Right atrium auricular region (tissue), 2 donors: ENCODE measurements around the gene TNFRSF6B. TPM values are rescaled to one million over a fixed set of nuclear protein-coding genes. Genes with fewer than 3 reads are reported as not detected.

ENCODE experiments used
- DNase-seq: peaks from one replicate; pipeline ENCODE4 v3.0.0-alpha.2; 2019; ENCODE audit warnings: low spot score
- H3K27ac ChIP-seq, 2 donors: fragments of 200-600 bp; sonication (generic); 1 replicate in 1 of 2; 2 replicates in 1 of 2; pipeline ENCODE4 v1.5.1; 2016 to 2019
- H3K27me3 ChIP-seq, 2 donors: fragments of 200-600 bp; sonication (generic); one replicate each; pipeline versions ENCODE4 v1.5.1 to v1.6.0; 2017 to 2019
- H3K36me3 ChIP-seq: fragments of 200-600 bp; sonication (generic); one replicate; pipeline ENCODE4 v1.5.1; 2016
- H3K4me1 ChIP-seq, 2 donors: fragments of 200-600 bp; sonication (generic); one replicate each; pipeline versions ENCODE4 v1.5.1 to v1.6.0; 2017 to 2019
- H3K4me3 ChIP-seq, 2 donors: fragments of 200-600 bp; sonication (generic); 1 replicate in 1 of 2; 2 replicates in 1 of 2; pipeline ENCODE4 v1.5.1; 2017 to 2019; ENCODE audit warnings: mild to moderate bottlenecking in 1 of 2, moderate library complexity in 1 of 2
- H3K9me3 ChIP-seq, 2 donors: fragments of 200-600 bp; sonication (generic); one replicate each; pipeline ENCODE4 v1.5.1; 2019
- CTCF ChIP-seq, 2 donors: fragments of 200-600 bp; sonication (generic); IDR thresholded peaks; one replicate each; pipeline ENCODE4 v1.5.1; 2019; ENCODE audit warnings: antibody characterized with exemption in 2 of 2
- total RNA-seq, 2 donors: library from RNA; depleted of rRNA; stranded (reverse); fragments of >200 nt; gene quantifications; one replicate each; pipeline ENCODE4 v1.1.0, GENCODE V29; 2016

The TNFRSF6B gene
- total RNA-seq, 2 donors from 2014 or later = 1.2 to 3.8 TPM

- peaks cover 23% of the 10 kb centered on the region for H3K36me3 ChIP-seq
- H3K27me3 ChIP-seq = no peaks in the 10 kb centered on the region
- no peak for DNase-seq
- H3K9me3 ChIP-seq = no peaks in the 10 kb centered on the region
- H3K4me1 ChIP-seq = peaks cover 0 to 43% of the 10 kb centered on the region in 2 donors
- no peak overlapping the region for H3K27ac ChIP-seq
- H3K4me3 ChIP-seq = no peak overlapping the region
- TF ChIP-seq CTCF (IDR thresholded peaks at IDR 0.05) = no peak
Measured at GRCh38 chr20:63701051-63701328, 4.5 kb downstream of the TNFRSF6B start.

- Histone ChIP-seq H3K4me1 (peaks cover 0 to 43% of the 10 kb centered on the region in 2 donors), H3K36me3 (peaks cover 27% of the 10 kb centered on the region), H3K27ac (no peak overlapping the region), H3K27me3 (no peaks in the 10 kb centered on the region), H3K9me3 (no peaks in the 10 kb centered on the region), H3K4me3 (no peak overlapping the region)
- DNase-seq = no peak
- no peak for TF ChIP-seq CTCF (IDR thresholded peaks at IDR 0.05)
Measured at GRCh38 chr20:63701329-63702035, 5.0 kb downstream of the TNFRSF6B start.

- Histone ChIP-seq H3K27me3 (no peaks in the 10 kb centered on the region), H3K4me3 (no peak overlapping the region), H3K4me1 (peaks cover 0 to 43% of the 10 kb centered on the region in 2 donors), H3K36me3 (peaks cover 27% of the 10 kb centered on the region), H3K9me3 (no peaks in the 10 kb centered on the region), H3K27ac (no peak overlapping the region)
- DNase-seq = no peak
- no peak for TF ChIP-seq CTCF (IDR thresholded peaks at IDR 0.05)
Measured at GRCh38 chr20:63702036-63702665, 5.7 kb downstream of the TNFRSF6B start.

GRCh38 chr20:63702751-63703470, 6.5 kb downstream of the TNFRSF6B start:
- TF ChIP-seq CTCF (IDR thresholded peaks at IDR 0.05) = no peak
- peaks cover 0 to 36% of the 10 kb centered on the region in 2 donors for H3K4me1 ChIP-seq
- no peaks in the 10 kb centered on the region for H3K27me3 ChIP-seq
- no peak overlapping the region for H3K4me3 ChIP-seq
- no peaks in the 10 kb centered on the region for H3K9me3 ChIP-seq
- no peak for DNase-seq
- H3K36me3 ChIP-seq = peaks cover 27% of the 10 kb centered on the region
- no peak overlapping the region for H3K27ac ChIP-seq

DNA sequence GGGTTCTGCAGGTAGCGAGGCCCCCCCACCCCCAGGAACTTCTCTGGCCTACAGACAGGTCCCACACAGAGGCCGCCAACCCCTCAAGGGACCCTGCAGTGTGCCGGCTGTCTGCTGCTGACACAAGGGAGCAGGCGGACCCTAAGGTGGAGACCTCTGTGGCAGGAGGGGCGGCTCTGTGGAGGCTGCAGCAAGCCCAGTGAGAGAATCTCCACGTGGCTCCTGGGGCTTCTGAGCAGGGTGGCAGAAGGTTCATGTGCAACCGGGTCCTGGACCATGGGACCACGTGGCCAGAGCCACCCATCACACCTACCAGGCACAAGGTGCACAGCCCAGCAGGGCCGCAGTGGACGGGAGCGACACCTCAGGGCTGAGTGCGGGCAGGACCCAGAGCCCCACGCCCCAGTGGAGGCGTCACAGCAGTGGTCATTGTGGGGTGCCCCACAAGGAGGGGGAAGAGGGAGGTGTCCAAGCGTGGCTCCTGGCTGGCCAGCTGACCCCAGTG, 7.1 kb downstream of the TNFRSF6B start:
- no peak overlapping the region for H3K4me3 ChIP-seq
- peaks cover 27% of the 10 kb centered on the region for H3K36me3 ChIP-seq
- peaks cover 0 to 33% of the 10 kb centered on the region in 2 donors for H3K4me1 ChIP-seq
- no peak for DNase-seq
- TF ChIP-seq CTCF (IDR thresholded peaks at IDR 0.05) = no peak
- H3K27ac ChIP-seq = no peak overlapping the region
- H3K27me3 ChIP-seq = no peaks in the 10 kb centered on the region
- no peaks in the 10 kb centered on the region for H3K9me3 ChIP-seq
